Measurements from ENCODE around the gene DOCK4.

DNA sequence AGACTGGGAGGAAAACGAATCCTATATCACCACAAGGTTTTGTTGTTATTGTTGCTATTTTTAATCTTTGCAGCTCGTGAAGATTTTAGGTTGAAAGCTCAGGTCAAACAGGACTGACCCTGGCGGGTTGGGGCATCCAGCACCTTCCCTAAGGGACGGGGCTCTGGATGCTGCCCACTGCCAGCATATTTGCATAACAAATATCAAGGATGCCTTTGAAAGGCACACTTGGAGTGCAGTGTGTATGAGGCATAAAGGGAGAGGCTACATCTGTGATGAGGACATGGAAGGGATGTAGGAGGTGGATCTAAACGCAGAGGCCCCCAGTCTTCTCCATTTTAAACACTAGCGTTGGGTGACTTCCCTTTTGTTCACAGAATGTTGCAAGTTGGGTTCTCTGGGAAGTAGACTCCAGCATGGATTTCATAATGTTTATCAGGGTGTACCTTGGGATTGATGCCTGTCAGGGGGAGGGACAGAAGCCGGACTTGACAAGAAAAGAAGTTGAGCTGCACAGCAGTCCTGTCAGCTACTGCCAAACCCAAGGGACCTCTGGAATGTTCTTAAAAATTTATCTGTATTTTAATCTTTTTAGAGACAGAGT lies 462.9 kb downstream of the DOCK4 start:
- TF ChIP-seq, protein P1, sequence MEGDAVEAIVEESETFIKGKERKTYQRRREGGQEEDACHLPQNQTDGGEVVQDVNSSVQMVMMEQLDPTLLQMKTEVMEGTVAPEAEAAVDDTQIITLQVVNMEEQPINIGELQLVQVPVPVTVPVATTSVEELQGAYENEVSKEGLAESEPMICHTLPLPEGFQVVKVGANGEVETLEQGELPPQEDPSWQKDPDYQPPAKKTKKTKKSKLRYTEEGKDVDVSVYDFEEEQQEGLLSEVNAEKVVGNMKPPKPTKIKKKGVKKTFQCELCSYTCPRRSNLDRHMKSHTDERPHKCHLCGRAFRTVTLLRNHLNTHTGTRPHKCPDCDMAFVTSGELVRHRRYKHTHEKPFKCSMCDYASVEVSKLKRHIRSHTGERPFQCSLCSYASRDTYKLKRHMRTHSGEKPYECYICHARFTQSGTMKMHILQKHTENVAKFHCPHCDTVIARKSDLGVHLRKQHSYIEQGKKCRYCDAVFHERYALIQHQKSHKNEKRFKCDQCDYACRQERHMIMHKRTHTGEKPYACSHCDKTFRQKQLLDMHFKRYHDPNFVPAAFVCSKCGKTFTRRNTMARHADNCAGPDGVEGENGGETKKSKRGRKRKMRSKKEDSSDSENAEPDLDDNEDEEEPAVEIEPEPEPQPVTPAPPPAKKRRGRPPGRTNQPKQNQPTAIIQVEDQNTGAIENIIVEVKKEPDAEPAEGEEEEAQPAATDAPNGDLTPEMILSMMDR (IDR thresholded peaks at IDR 0.05) = no peak
- TF ChIP-seq POLR2A (IDR thresholded peaks at IDR 0.05) = no peak

All from thyroid gland (tissue), 4 donors.